Measurements from ENCODE around the gene FANCF. TPM values are rescaled to one million over a fixed set of nuclear protein-coding genes. Genes with fewer than 3 reads are reported as not detected.

FANCF gene
- polyA plus RNA-seq, 1 donor from 2014 or later: 22.2 TPM

DNA sequence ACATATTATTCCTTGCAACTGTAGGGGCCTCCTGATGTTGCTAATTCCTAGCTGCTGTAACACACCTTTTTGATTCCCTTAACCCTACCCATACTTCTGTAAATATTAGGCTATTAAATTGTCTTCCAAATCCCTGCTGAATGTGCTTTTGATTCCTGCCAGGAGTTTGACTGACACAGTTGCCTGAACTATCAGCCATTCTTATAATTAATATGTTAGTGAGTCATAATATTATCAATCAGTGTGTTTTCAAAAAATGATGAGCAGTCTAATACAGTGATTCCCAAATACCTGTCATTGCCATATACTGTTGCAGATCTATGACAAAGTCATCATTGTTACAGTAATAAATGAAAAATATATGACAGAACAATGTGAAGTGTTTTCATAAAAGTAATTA, 15.9 kb upstream of the FANCF start:
- Histone ChIP-seq H3K4me3 (ENCODE audit: low read length) (no peak overlapping the region), H4K20me1 (ENCODE audit: insufficient read depth) (no peaks in the 10 kb centered on the region), H3K27me3 (ENCODE audit: insufficient read depth, low read depth, low read length) (no peaks in the 10 kb centered on the region), H3K79me2 (replicated peaks; ENCODE audit: insufficient read depth, low read length) (no peaks in the 10 kb centered on the region), H3K9me2 (ENCODE audit: insufficient read depth, low read length) (no peaks in the 10 kb centered on the region), H3K27ac (ENCODE audit: low read length) (no peak overlapping the region), H3K36me3 (ENCODE audit: insufficient read depth, low read length) (no peaks in the 10 kb centered on the region), H2AFZ (ENCODE audit: low read depth, low read length) (no peak overlapping the region), H3K4me2 (ENCODE audit: low read length) (no peak overlapping the region), H3F3A (ENCODE audit: insufficient read depth, low read length, poor library complexity, severe bottlenecking) (no peaks in the 10 kb centered on the region), H3K9ac (ENCODE audit: low read length) (no peak overlapping the region), H3K9me3 (ENCODE audit: low read length) (no peaks in the 10 kb centered on the region)
- TF ChIP-seq RAD21 (conservative IDR thresholded peaks at IDR 0.05) (no peak), EP300 (conservative IDR thresholded peaks at IDR 0.05; ENCODE audit: poor library complexity, severe bottlenecking) (peak; percentile 78), POLR2AphosphoS5 (IDR thresholded peaks at IDR 0.05) (peak; percentile 64)

DNA sequence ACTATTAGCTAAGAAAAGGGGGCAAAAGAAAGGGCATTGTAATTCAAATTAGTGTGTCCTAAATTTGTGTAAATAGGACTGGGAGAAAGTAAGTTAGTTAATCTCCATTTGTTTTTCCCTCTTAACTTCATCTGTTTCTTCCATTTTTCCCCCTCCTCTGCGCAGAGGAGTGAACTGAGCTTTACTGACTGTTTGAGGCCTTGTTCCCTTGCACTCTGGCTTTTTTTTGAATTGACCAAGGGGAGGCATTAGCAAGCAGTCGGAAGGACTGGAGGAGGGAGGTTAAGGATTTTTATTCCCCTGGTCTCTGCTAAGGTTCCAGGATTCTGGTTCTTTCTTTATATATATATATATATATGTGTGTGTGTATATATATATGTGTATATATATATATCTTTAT, 15.2 kb upstream of the FANCF start:
- no peaks in the 10 kb centered on the region for H3K9me2 ChIP-seq (ENCODE audit: insufficient read depth, low read length)
- no peaks in the 10 kb centered on the region for H3K79me2 ChIP-seq (replicated peaks; ENCODE audit: insufficient read depth, low read length)
- no peaks in the 10 kb centered on the region for H3F3A ChIP-seq (ENCODE audit: insufficient read depth, low read length, poor library complexity, severe bottlenecking)
- H3K9ac ChIP-seq (ENCODE audit: low read length): no peak overlapping the region
- H3K36me3 ChIP-seq (ENCODE audit: insufficient read depth, low read length): no peaks in the 10 kb centered on the region
- no peak for TF ChIP-seq EZH2 (IDR thresholded peaks at IDR 0.05; ENCODE audit: borderline replicate concordance, insufficient read depth, low read length, poor library complexity, severe bottlenecking)
- no peak for TF ChIP-seq MXI1 (conservative IDR thresholded peaks at IDR 0.05; ENCODE audit: poor library complexity, severe bottlenecking)
- TF ChIP-seq POLR2AphosphoS5 (IDR thresholded peaks at IDR 0.05): no peak
- TF ChIP-seq CTCF (IDR thresholded peaks at IDR 0.05; ENCODE audit: poor library complexity, severe bottlenecking): no peak
- no peak for TF ChIP-seq RAD21 (conservative IDR thresholded peaks at IDR 0.05)
- TF ChIP-seq REST (IDR thresholded peaks at IDR 0.05; ENCODE audit: borderline replicate concordance): no peak
- no peak for TF ChIP-seq TAF1 (IDR thresholded peaks at IDR 0.05; ENCODE audit: low read depth)
- TF ChIP-seq SMC3 (conservative IDR thresholded peaks at IDR 0.05; ENCODE audit: poor library complexity): no peak
- TF ChIP-seq EP300 (conservative IDR thresholded peaks at IDR 0.05; ENCODE audit: poor library complexity, severe bottlenecking): no peak
- no peaks in the 10 kb centered on the region for H3K9me3 ChIP-seq (ENCODE audit: low read length)
- no peak overlapping the region for H2AFZ ChIP-seq (ENCODE audit: low read depth, low read length)
- no peak overlapping the region for H3K4me2 ChIP-seq (ENCODE audit: low read length)
- no peak overlapping the region for H3K4me3 ChIP-seq (ENCODE audit: low read length)
- no peak overlapping the region for H3K27ac ChIP-seq (ENCODE audit: low read length)
- no peaks in the 10 kb centered on the region for H4K20me1 ChIP-seq (ENCODE audit: insufficient read depth)
- no peaks in the 10 kb centered on the region for H3K27me3 ChIP-seq (ENCODE audit: insufficient read depth, low read depth, low read length)

- H3K9me3 ChIP-seq (ENCODE audit: low read length): no peaks in the 10 kb centered on the region
- no peak overlapping the region for H3K4me2 ChIP-seq (ENCODE audit: low read length)
- H3K36me3 ChIP-seq (ENCODE audit: insufficient read depth, low read length): no peaks in the 10 kb centered on the region
- no peaks in the 10 kb centered on the region for H3K9me2 ChIP-seq (ENCODE audit: insufficient read depth, low read length)
- no peak overlapping the region for H3K9ac ChIP-seq (ENCODE audit: low read length)
- TF ChIP-seq REST (IDR thresholded peaks at IDR 0.05; ENCODE audit: borderline replicate concordance): no peak
- no peak for TF ChIP-seq TAF1 (IDR thresholded peaks at IDR 0.05; ENCODE audit: low read depth)
- TF ChIP-seq MXI1 (conservative IDR thresholded peaks at IDR 0.05; ENCODE audit: poor library complexity, severe bottlenecking): no peak
- TF ChIP-seq RAD21 (conservative IDR thresholded peaks at IDR 0.05): no peak
- TF ChIP-seq EP300 (conservative IDR thresholded peaks at IDR 0.05; ENCODE audit: poor library complexity, severe bottlenecking): no peak
- TF ChIP-seq EZH2 (IDR thresholded peaks at IDR 0.05; ENCODE audit: borderline replicate concordance, insufficient read depth, low read length, poor library complexity, severe bottlenecking): no peak
- no peak for TF ChIP-seq CTCF (IDR thresholded peaks at IDR 0.05; ENCODE audit: poor library complexity, severe bottlenecking)
- TF ChIP-seq POLR2AphosphoS5 (IDR thresholded peaks at IDR 0.05): no peak
- TF ChIP-seq SMC3 (conservative IDR thresholded peaks at IDR 0.05; ENCODE audit: poor library complexity): no peak
- H3K27ac ChIP-seq (ENCODE audit: low read length): no peak overlapping the region
- H3K27me3 ChIP-seq (ENCODE audit: insufficient read depth, low read depth, low read length): no peaks in the 10 kb centered on the region
- H4K20me1 ChIP-seq (ENCODE audit: insufficient read depth): no peaks in the 10 kb centered on the region
- H2AFZ ChIP-seq (ENCODE audit: low read depth, low read length): no peak overlapping the region
- no peak overlapping the region for H3K4me3 ChIP-seq (ENCODE audit: low read length)
- no peaks in the 10 kb centered on the region for H3K79me2 ChIP-seq (replicated peaks; ENCODE audit: insufficient read depth, low read length)
- H3F3A ChIP-seq (ENCODE audit: insufficient read depth, low read length, poor library complexity, severe bottlenecking): no peaks in the 10 kb centered on the region
Observed at GRCh38 chr11:22635689-22636088, 10.1 kb upstream of the FANCF start.
